Stimulated activated CD4-positive, alpha-beta T cell treated with anti-CD3 and anti-CD28 coated beads, Interleukin-15, amount 100 ng/mL, for 24 hours (primary cell): ENCODE data around the gene ZNF438.
"Not testable (repeated sequence)": the region's sequence is repeated elsewhere in the genome, so short reads cannot be mapped to it uniquely, and the experiment has no call there.

Source experiments
- DNase-seq: peaks from one replicate; pipeline ENCODE4 v3.0.0-alpha.2; 2020

Gene ZNF438

GRCh38 chr10:31031558-31032257, at the start of gene ZNF438:
Gene ZNF438, minus strand, starts transcription at chr10:31031865. Its CDS starts 154,831 bp downstream, at chr10:30877034.
- peak; percentile 94 for DNase-seq

GRCh38 chr10:31076610-31076988, 44.9 kb upstream of the ZNF438 start:
- no peak for DNase-seq

GRCh38 chr10:31075881-31076609, 44.4 kb upstream of the ZNF438 start:
- DNase-seq = no peak

GRCh38 chr10:31075434-31075833, 43.8 kb upstream of the ZNF438 start:
- DNase-seq = no peak

- no peak for DNase-seq
These were observed 43.0 kb upstream of the ZNF438 start for GRCh38 chr10:31074722-31075086.

GRCh38 chr10:31073996-31074721, 42.5 kb upstream of the ZNF438 start:
- DNase-seq = no peak

GRCh38 chr10:31073211-31073610, 41.5 kb upstream of the ZNF438 start:
- DNase-seq = no peak

GRCh38 chr10:31072451-31072850, 40.8 kb upstream of the ZNF438 start:
- no peak for DNase-seq

GRCh38 chr10:31071232-31072005, 39.8 kb upstream of the ZNF438 start:
- no peak for DNase-seq

- DNase-seq = no peak
These were observed 39.0 kb upstream of the ZNF438 start for GRCh38 chr10:31070691-31071090.

GRCh38 chr10:31070025-31070424, 38.4 kb upstream of the ZNF438 start:
- DNase-seq = no peak

GRCh38 chr10:31069411-31069810, 37.7 kb upstream of the ZNF438 start:
- no peak for DNase-seq

- DNase-seq = no peak
These were observed 32.7 kb upstream of the ZNF438 start for GRCh38 chr10:31064348-31064747.

- DNase-seq = no peak
These were observed 32.2 kb upstream of the ZNF438 start for GRCh38 chr10:31063841-31064240.

- DNase-seq = no peak
These were observed 31.2 kb upstream of the ZNF438 start for GRCh38 chr10:31062856-31063255.

GRCh38 chr10:31061941-31062340, 30.3 kb upstream of the ZNF438 start:
- no peak for DNase-seq

- DNase-seq = no peak
These were observed 27.4 kb upstream of the ZNF438 start for GRCh38 chr10:31058795-31059703.

GRCh38 chr10:31056678-31057077, 25.0 kb upstream of the ZNF438 start:
- DNase-seq = not testable (repeated sequence)

- no peak for DNase-seq
These were observed 24.0 kb upstream of the ZNF438 start for GRCh38 chr10:31055573-31056251.

- no peak for DNase-seq
These were observed 20.0 kb upstream of the ZNF438 start for GRCh38 chr10:31051703-31052102.

- no peak for DNase-seq
These were observed 11.0 kb upstream of the ZNF438 start for GRCh38 chr10:31042670-31043069.
